Neural progenitor cell (in vitro differentiated cells): ENCODE measurements around the gene CDKL4.

ENCODE experiments used
- EZH2 ChIP-seq: fragments of 200-600 bp; sonication (generic); IDR thresholded peaks from 2 replicates; pipeline ENCODE4 v1.6.1; 2017; ENCODE audit warnings: antibody characterized with exemption, mild to moderate bottlenecking, moderate library complexity
- TF ChIP-seq, protein P1 (sequence below): fragments of 200-600 bp; sonication (generic); IDR thresholded peaks from 2 replicates; pipeline ENCODE4 v1.5.1; 2017; ENCODE audit warnings: antibody characterized with exemption, mild to moderate bottlenecking

GRCh38 chr2:39164089-39164488 is 79.7 kb downstream of the CDKL4 start:
- TF ChIP-seq, protein P1, sequence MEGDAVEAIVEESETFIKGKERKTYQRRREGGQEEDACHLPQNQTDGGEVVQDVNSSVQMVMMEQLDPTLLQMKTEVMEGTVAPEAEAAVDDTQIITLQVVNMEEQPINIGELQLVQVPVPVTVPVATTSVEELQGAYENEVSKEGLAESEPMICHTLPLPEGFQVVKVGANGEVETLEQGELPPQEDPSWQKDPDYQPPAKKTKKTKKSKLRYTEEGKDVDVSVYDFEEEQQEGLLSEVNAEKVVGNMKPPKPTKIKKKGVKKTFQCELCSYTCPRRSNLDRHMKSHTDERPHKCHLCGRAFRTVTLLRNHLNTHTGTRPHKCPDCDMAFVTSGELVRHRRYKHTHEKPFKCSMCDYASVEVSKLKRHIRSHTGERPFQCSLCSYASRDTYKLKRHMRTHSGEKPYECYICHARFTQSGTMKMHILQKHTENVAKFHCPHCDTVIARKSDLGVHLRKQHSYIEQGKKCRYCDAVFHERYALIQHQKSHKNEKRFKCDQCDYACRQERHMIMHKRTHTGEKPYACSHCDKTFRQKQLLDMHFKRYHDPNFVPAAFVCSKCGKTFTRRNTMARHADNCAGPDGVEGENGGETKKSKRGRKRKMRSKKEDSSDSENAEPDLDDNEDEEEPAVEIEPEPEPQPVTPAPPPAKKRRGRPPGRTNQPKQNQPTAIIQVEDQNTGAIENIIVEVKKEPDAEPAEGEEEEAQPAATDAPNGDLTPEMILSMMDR: no peak
- no peak for TF ChIP-seq EZH2
